Heart left ventricle (tissue), 16 donors: ENCODE measurements around the gene MYO18B. TPM values are rescaled to one million over a fixed set of nuclear protein-coding genes. Genes with fewer than 3 reads are reported as not detected.
A peak's percentile ranks its signal among the peaks of the same experiment; 100 is the strongest.

Experiments
- ATAC-seq, 4 donors: fragments of 200-7000 bp; cut with Tn5 transposase; one replicate each; pipeline ENCODE4 v1.9.1; 2020 to 2022; ENCODE audit warnings: moderate library complexity in 4 of 4, mild to moderate bottlenecking in 3 of 4, moderate number of reproducible peaks in 1 of 4
- DNase-seq, 5 donors: peaks; one replicate each; pipeline ENCODE4 v3.0.0-alpha.2; 2020
- H3K27ac ChIP-seq, 12 donors: fragments of 200-600 bp; sonication (generic) in 4 of 12; one replicate each; pipeline versions ENCODE4 v1.5.0 to v1.8.0; 2016 to 2022; ENCODE audit warnings: mild to moderate bottlenecking in 2 of 12
- H3K27me3 ChIP-seq, 9 donors: fragments of 200-600 bp; sonication (generic) in 2 of 9; one replicate each; pipeline versions ENCODE4 v1.5.1 to v1.8.0; 2016 to 2022; ENCODE audit warnings: mild to moderate bottlenecking in 3 of 9
- H3K36me3 ChIP-seq, 9 donors: fragments of 200-600 bp; sonication (generic) in 2 of 9; one replicate each; pipeline versions ENCODE4 v1.5.0 to v1.8.0; 2018 to 2022; ENCODE audit warnings: mild to moderate bottlenecking in 2 of 9
- H3K4me1 ChIP-seq, 12 donors: fragments of 200-600 bp; sonication (generic) in 4 of 12; one replicate each; pipeline versions ENCODE4 v1.5.0 to v1.8.0; 2016 to 2022; ENCODE audit warnings: mild to moderate bottlenecking in 3 of 12
- H3K4me3 ChIP-seq, 12 donors: fragments of 200-600 bp; sonication (generic) in 4 of 12; one replicate each; pipeline versions ENCODE4 v1.5.0 to v1.8.0; 2017 to 2022; ENCODE audit warnings: mild to moderate bottlenecking in 9 of 12, moderate library complexity in 4 of 12
- H3K9me3 ChIP-seq, 12 donors: fragments of 200-600 bp; sonication (generic) in 4 of 12; one replicate each; pipeline versions ENCODE4 v1.5.0 to v1.8.0; 2016 to 2022; ENCODE audit warnings: mild to moderate bottlenecking in 1 of 12
- POLR2A ChIP-seq, 2 donors: fragments of 450-650 bp; IDR thresholded peaks; one replicate each; pipeline ENCODE4 v1.6.1; 2017; ENCODE audit warnings: antibody characterized with exemption in 2 of 2, mild to moderate bottlenecking in 2 of 2, moderate library complexity in 2 of 2
- WGBS, 4 donors: extraction: QIAGEN DNeasy Blood & Tissue Kit in 2 of 4; methylation state at CpG; one replicate each; pipeline versions ENCODE4 v1.1.5 to v1.1.7; 2013 to 2018; 5-methylcytosine and 5-hydroxymethylcytosine counted together
- intact Hi-C, 10 donors: fragments of 100-400 bp; cut with DNase I; formaldehyde crosslinking; loops; one replicate each; pipeline versions ENCODE4 v1.11.1 to v1.14.2; 2022
- polyA plus RNA-seq, 2 donors: library from polyadenylated mRNA; stranded (reverse); fragments of 200-250 nt; gene quantifications; one replicate each; pipeline ENCODE4 v1.2.3, GENCODE V29; 2013
- total RNA-seq, 9 donors: library from RNA; depleted of rRNA in 2 of 9; stranded (reverse); fragments of >200 nt in 2 of 9; fragmentation: NEBNext Ultra II Directional in 3 of 9; extraction: Animal tissue kit (Norgen Biotek cat#: 25700) in 3 of 9; gene quantifications; one replicate each; pipeline versions ENCODE4 v1.1.0 to v1.2.4, GENCODE V29; 2016 to 2023
- TF ChIP-seq, protein P1 (sequence below), 12 donors: fragments of 200-600 bp; sonication (generic) in 4 of 12; IDR thresholded peaks; one replicate each; pipeline versions ENCODE4 v1.5.0 to v1.8.0; 2018 to 2022; ENCODE audit warnings: antibody characterized with exemption in 12 of 12, mild to moderate bottlenecking in 5 of 12
- donor health status: ischemic (EF 13 %, LVEDD 7.1; RV severe dilation, severe dysfunction).
- donor health status: healthy with polysubstance abuse.
- donor health status: DM: no; HTN: yes; CAD: no.
- donor health status: DM: no; HTN: no; CAD: no.
- donor health status: ischemic (EF 25% LVEDD 6.9; RV normal size, moderate dysfunction).
- donor health status: ischemic (EF 25% LVEDD 5.7; RV mildly dilated, moderate dysfunction).
- donor health status: healthy.
- donor health status: DM: yes; HTN: yes; CAD: no.
- donor health status: ischemic (EF 35%, LVEDD 5.7; RV mildly dilated, moderate dysfunction).
- donor health status: nonischemic (EF 11% LVEDD 7.7; RV severe dilation, severe dysfunction).
- donor health status: DM: yes; HTN: yes; CAD: no.
- donor health status: PGD.
- donor health status: ischemic (EF 29% LVEDD 5.4; RV normal size, mild dysfunction).
- donor health status: nonischemic (EF 23%, LVEDD 6.1; RV moderate dilation, normal function).

Gene MYO18B
- total and polyA plus RNA-seq, 11 donors, result 140 to 301 (median 193) TPM

- no peak overlapping the region for H3K4me3 ChIP-seq
- peaks cover 0 to 5% (median 0%) of the 10 kb centered on the region in 9 donors for H3K27me3 ChIP-seq
- DNase-seq (no peak), ATAC-seq (no peak)
- TF ChIP-seq, protein P1, sequence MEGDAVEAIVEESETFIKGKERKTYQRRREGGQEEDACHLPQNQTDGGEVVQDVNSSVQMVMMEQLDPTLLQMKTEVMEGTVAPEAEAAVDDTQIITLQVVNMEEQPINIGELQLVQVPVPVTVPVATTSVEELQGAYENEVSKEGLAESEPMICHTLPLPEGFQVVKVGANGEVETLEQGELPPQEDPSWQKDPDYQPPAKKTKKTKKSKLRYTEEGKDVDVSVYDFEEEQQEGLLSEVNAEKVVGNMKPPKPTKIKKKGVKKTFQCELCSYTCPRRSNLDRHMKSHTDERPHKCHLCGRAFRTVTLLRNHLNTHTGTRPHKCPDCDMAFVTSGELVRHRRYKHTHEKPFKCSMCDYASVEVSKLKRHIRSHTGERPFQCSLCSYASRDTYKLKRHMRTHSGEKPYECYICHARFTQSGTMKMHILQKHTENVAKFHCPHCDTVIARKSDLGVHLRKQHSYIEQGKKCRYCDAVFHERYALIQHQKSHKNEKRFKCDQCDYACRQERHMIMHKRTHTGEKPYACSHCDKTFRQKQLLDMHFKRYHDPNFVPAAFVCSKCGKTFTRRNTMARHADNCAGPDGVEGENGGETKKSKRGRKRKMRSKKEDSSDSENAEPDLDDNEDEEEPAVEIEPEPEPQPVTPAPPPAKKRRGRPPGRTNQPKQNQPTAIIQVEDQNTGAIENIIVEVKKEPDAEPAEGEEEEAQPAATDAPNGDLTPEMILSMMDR (IDR thresholded peaks at IDR 0.05), result no peak
- no peak for TF ChIP-seq POLR2A (IDR thresholded peaks at IDR 0.05)
- no peak overlapping the region for H3K27ac ChIP-seq
- intact Hi-C loops, result no loop called here
- H3K9me3 ChIP-seq, result no peaks in the 10 kb centered on the region
- no peaks in the 10 kb centered on the region for H3K4me1 ChIP-seq
- peaks cover 0 to 42% (median 6%) of the 10 kb centered on the region in 9 donors for H3K36me3 ChIP-seq
- 62 to 75% (median 71%) methylated on average over 5 of the region's 5 CpGs for WGBS, 4 donors
Measured at GRCh38 chr22:25888399-25889054, 146.5 kb downstream of the MYO18B start.

GRCh38 chr22:25890651-25891050 is 148.7 kb downstream of the MYO18B start:
- intact Hi-C loops, result no loop called here
- Histone ChIP-seq H3K36me3 (peaks cover 0 to 48% (median 4%) of the 10 kb centered on the region in 9 donors), H3K27me3 (peaks cover 0 to 5% (median 0%) of the 10 kb centered on the region in 9 donors), H3K27ac (no peak overlapping the region), H3K4me3 (no peak overlapping the region), H3K9me3 (no peaks in the 10 kb centered on the region), H3K4me1 (no peaks in the 10 kb centered on the region)
- 82 to 89% (median 87%) methylated on average over 9 to 10 of the region's 10 CpGs for WGBS, 4 donors
- TF ChIP-seq POLR2A (IDR thresholded peaks at IDR 0.05), result no peak
- TF ChIP-seq, protein P1 (IDR thresholded peaks at IDR 0.05), result no peak
- ATAC-seq (peak in 1 of 4 donors; percentile 20), DNase-seq (no peak)

DNA sequence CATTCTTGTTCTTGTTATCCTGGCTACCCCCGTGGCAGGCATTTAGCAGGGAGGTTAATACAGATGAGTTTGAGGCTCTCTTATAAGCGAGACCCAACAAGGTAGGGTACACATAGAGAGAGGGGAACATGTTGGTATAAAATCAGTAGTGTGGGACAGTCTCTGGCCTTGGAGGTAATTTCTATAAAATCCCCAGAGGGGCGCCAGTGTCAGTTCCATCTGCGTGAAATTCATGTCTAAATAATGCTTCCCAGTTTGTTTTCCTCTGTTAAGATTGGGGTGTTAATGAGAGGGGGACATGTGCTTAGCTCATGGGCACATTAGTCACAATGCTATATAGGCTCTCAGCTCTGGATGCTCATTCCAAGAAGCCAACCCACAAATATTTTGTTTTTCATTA is 150.7 kb downstream of the MYO18B start:
- no peak for TF ChIP-seq POLR2A (IDR thresholded peaks at IDR 0.05)
- TF ChIP-seq, protein P1 (IDR thresholded peaks at IDR 0.05), result no peak
- peaks cover 0 to 66% (median 4%) of the 10 kb centered on the region in 9 donors for H3K36me3 ChIP-seq
- no peak for DNase-seq
- 56 to 64% (median 61%) methylated on average over 4 of the region's 4 CpGs for WGBS, 4 donors
- no peak overlapping the region for H3K4me3 ChIP-seq
- H3K4me1 ChIP-seq, result no peaks in the 10 kb centered on the region
- peaks cover 0 to 5% (median 0%) of the 10 kb centered on the region in 9 donors for H3K27me3 ChIP-seq
- peaks cover 0 to 5% (median 0%) of the 10 kb centered on the region in 12 donors for H3K9me3 ChIP-seq
- no peak for ATAC-seq
- H3K27ac ChIP-seq, result no peak overlapping the region
- intact Hi-C loops, result no loop called here

GRCh38 chr22:25895678-25896077 is 153.7 kb downstream of the MYO18B start:
- H3K4me3 ChIP-seq, result no peak overlapping the region
- peaks cover 0 to 5% (median 0%) of the 10 kb centered on the region in 12 donors for H3K9me3 ChIP-seq
- ATAC-seq (no peak), DNase-seq (no peak)
- intact Hi-C loops, result no loop called here
- no peak overlapping the region for H3K27ac ChIP-seq
- WGBS, 4 donors, result 53 to 70% (median 66%) methylated on average over 3 of the region's 3 CpGs
- peaks cover 0 to 5% (median 0%) of the 10 kb centered on the region in 9 donors for H3K27me3 ChIP-seq
- TF ChIP-seq POLR2A (IDR thresholded peaks at IDR 0.05), result no peak
- TF ChIP-seq, protein P1 (IDR thresholded peaks at IDR 0.05), result no peak
- H3K4me1 ChIP-seq, result peaks cover 0 to 2% (median 0%) of the 10 kb centered on the region in 12 donors
- peaks cover 0 to 89% (median 9%) of the 10 kb centered on the region in 9 donors for H3K36me3 ChIP-seq
